Stimulated activated CD4-positive, alpha-beta T cell treated with anti-CD3 and anti-CD28 coated beads, TNF-alpha, amount 100 ng/mL, for 1 hour (primary cell): Measurements from ENCODE around the gene GAB1.

Experiments
- DNase-seq, 3 donors: peaks; one replicate each; pipeline ENCODE4 v3.0.0-alpha.2; 2020; ENCODE audit warnings: low read depth in 3 of 3, low spot score in 1 of 3

The GAB1 gene

DNA sequence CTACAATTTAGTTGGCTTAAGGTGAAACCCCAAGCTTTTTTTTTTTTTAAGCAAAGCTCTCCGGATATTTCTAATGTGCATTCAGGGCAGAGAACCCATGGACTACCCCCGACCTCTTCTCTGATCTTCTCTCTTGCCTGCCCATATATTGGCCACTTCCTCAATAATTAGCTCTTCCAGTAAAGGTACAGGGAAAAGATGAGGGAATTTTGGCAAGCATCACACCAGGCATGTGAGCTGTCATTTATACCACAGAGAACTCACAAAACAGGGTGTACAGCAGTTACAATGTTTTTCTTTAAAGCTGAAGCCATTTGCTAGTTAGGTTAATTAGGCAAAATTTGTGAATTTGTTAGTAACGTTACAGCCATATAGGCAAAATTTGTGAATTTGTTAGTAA, 73.3 kb downstream of the GAB1 start:
- no peak for DNase-seq

DNA sequence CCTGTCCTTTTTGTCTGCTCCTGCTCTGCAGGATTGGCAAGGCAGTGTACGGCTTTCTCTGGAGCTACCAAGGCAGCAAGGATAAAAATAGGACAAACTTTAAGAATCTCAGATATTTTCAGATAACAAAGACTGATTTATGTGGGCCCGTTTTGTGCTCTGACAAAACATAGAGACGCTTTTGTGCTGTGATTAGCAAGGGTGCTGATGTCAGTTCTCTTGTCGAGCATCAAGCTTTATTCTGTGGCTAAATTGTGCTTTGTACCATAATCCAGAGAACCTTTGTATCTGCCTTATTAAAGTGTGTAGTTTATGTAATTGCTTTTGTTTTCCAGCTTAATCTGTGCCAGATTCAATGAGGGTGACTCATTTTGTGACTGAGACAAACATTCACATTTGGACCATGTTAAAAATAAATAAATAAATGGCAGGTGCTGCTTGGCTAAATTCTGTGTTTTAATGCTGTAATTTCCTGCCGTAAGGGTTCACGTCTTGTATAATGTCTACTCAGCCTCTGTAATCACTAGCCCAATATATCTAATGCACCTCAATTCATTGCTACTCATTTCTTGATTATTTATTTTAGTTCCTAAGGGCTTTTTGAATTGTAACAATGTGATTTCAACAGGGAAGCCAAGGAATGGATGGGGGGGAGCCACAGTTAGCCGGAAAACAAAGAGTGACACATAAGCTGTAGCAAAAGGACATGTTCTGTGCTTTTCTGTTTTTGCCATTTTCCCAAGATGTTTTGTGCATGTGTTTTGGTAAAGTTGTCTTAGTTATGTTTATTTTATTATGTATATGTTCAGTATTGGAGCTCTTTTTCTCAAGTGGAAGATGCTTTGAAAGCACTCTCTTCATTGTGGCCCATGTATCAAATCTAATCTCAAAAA, 75.1 kb downstream of the GAB1 start:
- no peak for DNase-seq

DNA sequence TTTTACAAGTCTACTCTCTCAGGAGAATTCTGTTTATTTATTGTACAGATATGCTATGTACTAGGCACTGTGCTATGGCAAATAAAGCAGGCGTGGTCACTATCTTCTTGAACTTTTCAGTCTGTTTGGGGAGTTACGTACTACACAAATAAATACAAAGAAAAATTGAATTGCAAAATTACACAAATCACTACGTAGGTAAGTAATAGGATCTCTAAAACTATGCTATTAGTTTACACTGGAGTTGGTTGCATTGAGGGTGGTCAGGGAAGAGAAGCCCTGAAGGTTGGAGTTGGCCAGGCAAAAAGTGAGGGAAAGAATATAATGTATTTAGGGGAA, 75.7 kb downstream of the GAB1 start:
- no peak for DNase-seq

DNA sequence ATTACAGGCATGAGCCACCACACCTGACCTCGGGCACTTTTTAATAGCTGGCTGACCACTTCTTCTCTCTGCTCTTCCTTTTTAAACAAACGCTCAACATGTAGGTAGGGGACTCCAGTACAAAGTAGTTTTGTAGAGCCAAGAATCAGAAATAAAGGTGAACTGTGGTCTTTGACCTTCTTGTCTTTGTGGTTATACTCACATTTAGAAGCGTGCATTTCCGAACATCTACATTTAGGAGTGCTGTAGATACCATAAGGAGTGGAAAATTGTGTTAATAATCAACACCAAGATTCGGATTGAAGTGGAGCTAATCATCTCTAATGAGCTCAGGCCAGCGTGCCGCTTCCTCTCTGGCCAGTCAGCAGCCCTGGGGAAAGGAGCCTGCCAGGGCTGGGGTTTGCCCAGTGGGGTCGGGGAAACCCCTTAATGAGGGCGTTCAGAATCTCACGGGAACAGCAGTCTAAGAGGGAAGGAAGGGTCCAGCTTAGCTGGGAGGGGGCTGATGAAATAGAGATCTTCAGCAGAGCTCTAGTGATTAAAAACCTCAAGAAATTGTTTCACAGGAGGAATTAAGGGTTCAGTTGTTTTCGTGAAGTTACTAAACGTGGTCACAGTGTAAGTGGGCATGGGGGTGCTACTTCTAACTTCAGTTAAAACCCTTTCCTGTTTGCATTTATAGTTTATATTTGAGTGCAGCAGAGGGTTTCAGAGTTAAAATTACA, 81.2 kb downstream of the GAB1 start:
- DNase-seq: no peak

DNA sequence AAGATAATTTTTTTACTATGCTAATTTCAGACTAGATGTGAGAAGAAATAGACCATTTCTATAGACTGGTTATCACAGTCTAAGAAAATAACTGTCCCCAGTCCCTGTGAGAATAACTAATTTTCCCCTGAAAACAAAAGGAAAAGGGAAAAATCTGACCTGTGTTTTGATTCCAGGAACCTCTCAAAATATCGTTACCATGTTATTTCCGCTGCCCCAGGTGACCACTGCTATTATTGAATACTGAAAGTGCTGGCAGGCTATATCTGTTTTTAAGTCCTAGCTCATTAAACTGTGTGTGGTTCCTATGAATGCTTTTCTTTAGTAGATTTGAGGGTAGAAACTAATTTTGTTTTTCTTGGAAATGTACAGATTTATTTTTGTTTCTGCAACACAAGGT, 83.6 kb downstream of the GAB1 start:
- DNase-seq: no peak

DNA sequence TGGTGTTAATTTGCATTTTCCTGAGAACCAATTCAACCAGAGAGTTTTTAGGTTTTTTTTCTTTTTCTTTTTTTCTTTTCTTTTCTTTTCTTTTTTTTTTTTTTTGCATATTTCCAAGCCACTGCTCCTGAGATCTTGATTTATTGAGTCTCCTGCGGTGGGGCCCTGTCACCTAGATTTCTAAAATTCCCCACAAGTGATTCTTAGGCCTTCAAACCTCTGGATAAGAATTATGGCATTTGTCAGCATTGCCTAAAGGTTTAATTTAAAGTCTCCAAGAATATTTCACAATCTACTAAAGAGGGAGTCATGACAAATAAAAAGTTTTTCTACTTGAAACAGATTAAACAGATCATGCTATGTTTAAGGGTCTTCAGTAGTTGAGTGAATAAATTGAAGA, 84.9 kb downstream of the GAB1 start:
- no peak for DNase-seq

DNA sequence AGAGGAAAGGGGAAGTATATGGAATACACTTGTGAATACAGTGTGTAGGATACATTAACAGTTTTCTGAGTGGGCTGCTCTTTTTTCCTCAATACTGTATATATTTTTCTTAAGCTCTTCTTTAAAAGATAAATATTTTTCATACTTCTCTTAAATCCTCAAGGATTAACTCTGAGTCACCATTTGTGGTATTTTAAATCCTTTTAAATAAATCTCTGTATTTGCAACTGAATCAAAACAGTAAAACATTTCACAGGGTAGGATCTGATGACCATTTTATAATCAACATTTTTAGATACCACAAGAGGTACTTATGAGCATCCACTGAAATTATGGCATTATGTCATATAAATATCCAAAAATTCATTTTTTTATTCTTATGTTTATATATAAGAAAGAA, 87.6 kb downstream of the GAB1 start:
- no peak for DNase-seq

DNA sequence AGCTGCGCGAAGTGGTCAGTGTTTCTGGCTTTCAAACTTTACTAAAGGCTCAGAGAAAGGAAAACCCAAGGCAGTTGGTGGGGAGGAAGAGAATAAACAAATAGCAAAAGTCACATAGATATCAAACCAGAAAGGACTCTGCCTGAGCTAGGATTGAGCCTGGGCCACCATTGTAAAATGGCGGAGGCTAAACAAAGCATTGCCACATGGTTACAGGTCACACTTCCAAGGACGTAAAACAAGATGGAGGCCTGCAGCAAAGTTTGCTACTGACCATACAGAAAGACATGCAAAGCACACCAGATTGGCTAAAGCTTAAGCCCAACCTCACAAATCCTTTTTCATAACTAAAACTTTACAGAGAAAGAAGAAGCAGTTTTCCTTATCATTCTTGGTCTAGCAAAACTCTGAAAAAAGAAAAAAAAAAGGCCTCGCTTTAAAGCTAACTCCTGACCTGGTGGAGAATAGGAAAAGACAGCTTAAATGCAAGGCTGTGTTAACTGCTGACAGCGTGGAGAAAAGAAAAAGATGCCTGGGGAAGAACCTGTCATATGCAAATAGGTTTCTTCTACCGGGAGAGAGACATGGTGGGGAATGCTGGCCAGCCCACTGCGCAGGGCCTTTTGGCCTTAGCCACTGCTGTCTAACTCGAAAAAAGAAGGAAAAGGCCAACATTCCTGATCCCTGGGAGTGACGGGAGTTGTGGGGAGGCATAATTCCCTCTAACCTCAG, 95.0 kb downstream of the GAB1 start:
- no peak for DNase-seq

DNA sequence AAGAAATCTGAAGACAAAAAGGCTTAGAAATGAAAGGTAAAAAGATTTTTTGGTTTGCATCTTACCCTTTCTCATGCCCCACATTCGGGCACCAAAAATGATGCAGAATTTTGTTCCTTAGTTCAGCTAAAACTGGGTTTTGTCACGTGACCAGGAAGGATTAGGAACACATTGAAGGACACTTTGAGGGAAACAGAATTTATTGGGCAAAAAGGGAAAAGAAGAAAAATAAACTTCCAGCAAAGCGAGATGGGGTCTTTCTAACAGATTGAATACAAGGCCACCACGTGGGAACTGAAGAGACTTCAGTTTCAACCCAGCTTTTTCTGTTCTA, 95.5 kb downstream of the GAB1 start:
- DNase-seq: no peak

DNA sequence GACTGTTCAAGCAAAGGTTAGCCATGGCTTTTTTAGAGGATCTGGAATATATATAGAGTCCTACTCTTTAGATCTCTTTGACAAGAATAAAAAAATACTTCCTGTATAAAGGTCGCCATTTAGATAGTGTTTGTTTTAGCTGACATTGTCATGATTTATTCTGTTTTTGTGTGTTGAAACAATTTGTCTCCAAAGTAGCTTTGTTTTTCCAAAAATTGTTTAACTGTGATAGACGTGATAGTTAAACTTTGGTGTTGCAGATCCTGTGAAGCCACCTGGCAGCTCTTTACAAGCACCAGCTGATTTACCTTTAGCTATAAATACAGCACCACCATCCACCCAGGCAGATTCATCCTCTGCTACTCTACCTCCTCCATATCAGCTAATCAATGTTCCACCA, 96.6 kb downstream of the GAB1 start:
- DNase-seq: no peak

DNA sequence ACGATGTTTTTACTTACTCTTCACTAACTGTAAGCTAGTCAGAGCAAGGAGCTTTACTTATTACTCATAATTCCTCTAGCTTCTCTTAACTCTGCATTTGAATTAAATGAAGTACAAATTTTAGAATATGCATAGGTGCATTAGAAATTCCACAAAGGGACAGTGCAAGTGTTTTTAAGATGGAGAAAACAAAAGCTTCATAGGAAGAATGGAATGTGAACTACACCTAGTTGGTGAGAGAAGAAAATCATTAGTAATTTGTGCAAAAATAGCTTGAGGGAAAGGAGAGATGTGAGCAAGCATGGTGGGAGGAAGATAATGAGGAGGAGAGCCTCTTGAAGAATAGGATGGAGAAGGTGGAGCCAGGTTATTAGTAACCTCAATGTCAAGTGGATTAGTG, 99.3 kb downstream of the GAB1 start:
- DNase-seq: no peak

DNA sequence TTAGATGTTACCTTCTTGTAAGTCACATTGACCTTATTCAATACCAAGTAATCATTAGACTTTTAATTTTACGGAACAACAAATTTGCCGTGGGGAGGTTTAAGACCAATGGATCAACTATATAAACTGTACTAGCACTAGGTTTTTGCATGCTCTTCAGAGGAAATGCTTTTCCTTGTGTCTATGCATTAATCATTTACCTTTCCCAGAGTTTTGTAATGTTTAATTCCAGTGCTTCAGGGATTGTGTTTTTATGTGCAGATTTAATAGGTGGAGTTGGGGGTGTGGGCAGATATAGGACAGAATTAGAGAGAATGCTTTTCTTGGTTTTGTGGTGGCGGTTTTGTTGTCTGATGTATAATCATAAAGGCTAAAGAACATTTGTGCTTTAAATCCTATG, 100.8 kb downstream of the GAB1 start:
- DNase-seq: no peak

DNA sequence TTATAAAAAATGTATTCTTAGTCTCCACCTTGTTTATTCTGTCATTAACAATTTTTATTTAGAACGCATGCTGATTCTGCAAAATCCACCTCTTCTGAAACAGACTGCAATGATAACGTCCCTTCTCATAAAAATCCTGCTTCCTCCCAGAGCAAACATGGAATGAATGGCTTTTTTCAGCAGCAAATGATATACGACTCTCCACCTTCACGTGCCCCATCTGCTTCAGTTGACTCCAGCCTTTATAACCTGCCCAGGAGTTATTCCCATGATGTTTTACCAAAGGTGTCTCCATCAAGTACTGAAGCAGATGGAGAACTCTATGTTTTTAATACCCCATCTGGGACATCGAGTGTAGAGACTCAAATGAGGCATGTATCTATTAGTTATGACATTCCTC, 101.3 kb downstream of the GAB1 start:
- DNase-seq: no peak

DNA sequence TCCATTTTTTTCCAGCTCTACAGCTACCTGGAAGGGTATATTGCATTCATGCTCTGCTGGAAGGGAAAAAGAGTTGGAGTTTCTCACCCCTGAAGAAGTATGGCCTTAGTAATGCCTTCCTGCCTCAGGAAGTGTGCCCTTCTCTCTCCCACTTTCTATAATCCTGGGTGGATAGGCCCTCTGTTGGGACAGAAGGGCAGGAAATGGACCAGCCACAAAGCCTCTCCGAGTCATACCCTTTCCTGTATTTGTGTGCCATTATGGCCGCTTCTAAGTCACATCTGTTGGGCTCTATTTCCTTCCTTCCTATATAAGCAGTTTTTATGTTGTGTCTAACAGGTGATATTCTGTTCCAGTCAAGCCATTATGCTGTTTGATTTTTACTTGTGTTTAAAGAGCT, 102.0 kb downstream of the GAB1 start:
- DNase-seq: no peak

DNA sequence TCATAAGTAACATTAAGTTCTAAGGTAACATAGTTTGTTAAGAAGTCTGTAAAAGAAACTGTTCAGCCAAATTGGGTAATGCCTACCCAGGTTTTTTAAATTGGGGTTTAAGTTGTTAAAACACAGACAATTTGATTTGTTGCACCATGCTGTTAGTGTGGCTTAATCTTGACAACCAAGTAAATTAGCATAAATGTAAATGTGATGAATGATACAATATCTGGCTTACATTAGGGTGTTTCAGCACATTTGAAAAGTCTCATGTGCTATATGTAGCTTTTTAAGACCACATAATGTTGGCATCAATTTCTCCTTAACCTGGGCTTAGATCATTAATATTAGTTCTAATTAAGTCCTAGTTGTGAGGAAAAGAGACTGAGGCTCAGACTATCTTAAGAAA, 104.4 kb downstream of the GAB1 start:
- no peak for DNase-seq

DNA sequence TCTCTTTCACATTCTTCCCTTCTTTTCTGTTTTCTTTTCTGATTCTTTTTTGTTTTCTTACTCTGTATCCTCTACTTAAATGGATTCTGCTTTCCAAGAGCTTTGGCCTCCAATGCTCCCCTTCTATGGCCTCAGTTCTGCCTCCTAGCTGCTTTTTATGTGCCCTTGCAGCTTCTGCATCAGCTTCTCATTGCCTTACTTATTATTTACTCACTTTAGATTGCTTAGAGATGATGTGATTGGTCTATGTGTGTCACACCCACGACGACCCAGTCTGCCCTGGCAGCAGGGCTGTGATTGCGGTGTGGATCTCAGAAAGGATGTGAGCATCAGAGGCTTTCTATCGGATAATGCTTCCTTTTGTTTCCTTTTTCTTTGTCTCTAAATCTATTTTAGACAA, 105.0 kb downstream of the GAB1 start:
- no peak for DNase-seq

DNA sequence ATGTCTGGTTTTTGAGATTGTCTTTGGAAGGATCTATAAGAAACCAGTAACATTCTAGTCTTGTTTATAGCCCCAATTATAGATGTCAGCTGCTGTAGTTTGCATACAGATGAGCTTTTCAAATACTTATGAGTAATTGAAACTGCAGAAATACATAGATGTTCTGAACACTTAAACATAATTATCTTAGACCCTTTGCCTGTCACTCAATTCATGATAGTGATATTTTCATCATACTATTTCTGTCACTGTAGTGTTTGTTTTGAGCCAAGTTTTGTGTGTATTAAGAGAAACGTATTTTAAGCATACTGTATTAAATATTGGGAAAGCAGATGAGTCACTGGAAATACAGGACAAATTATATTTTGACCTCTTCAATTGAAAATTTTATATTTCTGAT, 107.1 kb downstream of the GAB1 start:
- no peak for DNase-seq

DNA sequence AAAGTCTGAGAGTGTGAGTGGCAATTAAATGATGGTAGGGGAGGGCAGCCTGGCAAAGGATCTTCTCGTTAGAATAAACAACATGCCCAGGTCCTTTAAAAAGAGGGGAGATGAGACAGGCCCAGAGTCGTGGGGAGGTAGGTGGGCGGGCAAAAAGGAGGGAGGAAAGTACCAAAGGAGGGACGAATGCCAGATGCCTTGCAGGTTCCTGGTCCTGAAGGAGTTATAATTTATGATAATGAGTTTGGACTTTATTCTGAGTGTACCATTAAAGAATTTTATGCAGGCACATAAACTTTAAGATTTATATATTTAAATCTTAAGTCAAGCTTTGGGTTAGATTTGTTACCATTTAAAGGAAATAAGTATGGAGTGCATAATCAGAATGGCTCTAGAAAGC, 114.5 kb downstream of the GAB1 start:
- DNase-seq: no peak

DNA sequence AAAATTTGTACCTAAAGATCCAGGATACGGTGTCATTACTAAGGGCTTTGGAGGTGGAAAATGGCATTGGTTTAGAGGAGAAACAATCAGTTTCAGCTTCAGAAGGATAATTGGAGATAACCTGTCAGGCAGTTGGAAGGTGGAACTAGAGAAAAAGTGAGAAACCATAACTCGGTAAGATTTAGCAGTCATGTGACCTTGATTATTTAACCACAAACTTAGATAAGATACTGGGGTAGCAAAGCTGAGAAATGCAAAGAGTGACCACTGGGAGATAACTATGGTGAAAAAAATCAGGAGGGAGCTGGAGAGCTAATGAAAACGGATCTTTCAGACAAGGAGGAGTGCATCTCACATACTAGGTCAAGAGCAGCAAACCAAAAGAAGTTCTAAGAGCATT, 118.5 kb downstream of the GAB1 start:
- no peak for DNase-seq

DNA sequence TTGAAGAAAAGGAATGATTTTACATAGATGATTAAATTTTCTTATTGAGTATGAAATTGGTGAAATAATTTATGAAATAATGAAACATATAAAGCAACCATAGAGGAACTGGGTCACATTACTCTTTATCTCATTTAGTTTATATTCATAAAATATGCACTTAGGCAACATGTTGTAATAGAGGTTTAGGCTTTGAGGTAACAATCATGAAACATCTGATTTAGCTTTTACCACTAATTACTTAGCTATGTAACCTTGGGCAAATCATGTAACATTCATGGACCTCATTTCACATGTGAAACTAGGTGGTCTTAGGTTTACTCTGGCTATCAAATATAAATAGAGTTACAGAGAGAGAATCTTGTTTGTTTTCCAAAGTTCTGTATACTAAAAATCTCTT, 122.3 kb downstream of the GAB1 start:
- DNase-seq: no peak

DNA sequence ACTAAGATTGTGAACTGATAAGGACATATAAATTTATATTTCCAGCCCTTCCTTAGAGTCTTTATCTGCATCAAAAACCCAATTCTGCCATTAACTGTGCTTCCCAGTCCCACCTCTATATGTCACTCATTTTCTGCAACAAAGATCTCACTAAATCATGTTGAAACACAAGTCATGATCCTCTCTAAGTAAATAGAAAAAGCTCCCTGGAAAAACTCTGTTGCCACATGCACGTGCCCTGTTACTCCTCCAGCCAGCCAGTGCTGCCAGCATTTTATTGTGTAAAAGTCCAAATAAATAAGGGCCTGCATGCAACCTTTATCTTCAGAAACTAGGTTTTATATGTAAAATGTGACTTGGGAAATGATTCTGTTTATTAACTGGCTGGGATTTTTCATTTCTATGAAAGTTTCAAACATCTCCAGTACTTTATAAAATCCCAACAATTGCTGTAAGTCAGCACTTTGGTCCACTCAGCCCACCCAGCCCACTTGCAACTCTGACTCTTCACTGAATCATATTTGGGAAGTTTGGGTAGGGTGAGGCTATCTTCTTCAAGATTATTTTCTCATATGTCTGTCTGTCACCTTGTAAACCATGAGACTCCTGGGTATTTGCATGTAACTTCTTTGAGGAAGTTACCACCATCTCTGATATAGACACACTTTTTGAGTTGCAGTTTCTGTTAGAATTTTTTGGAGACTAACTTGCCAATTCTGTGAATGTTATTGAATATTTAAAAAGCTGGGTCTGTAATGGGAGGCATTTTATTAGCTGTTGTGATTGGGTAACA, 136.9 kb downstream of the GAB1 start:
- no peak for DNase-seq

DNA sequence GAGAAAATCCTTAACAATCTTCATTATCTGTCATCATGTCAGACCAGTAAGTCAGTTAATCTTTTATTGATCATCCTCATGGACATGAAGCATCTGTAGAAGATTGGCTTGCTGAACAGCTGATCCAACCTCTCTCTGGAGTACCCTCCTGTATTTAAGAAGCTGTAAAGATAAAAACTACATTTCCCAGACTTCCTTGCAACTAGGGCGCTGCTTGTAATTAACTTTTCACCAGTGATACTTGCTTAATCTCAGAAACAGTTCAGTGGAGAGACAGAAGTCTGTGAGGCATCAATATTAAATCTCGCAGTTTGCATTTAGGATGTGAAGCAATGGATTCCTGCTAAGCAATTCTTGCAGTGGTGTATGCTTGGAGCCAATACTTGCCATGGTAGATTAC, 140.8 kb downstream of the GAB1 start:
- DNase-seq: no peak
